Activated CD8-positive, alpha-beta T cell treated with anti-CD3 and anti-CD28 coated beads, Interleukin-2, amount 10 ng/mL, durations not matched to agents 7 days and 5 days (primary cell): ENCODE data around the gene HEPN1. TPM values are rescaled to one million over a fixed set of nuclear protein-coding genes. Genes with fewer than 3 reads are reported as not detected.

Experiments
- ATAC-seq: fragments of 150-1000 bp; cut with Tn5 transposase; one replicate; pipeline ENCODE4 v1.10.0; 2021; ENCODE audit warnings: moderate library complexity
- CTCF ChIA-PET: fragments of 350-600 bp; sonication (Branson Sonifier 250); formaldehyde crosslinking; loops from one replicate; lab custom pipeline; 2021; ENCODE audit warnings: antibody characterized with exemption; lab: Charles Lee
- POLR2A ChIA-PET: fragments of 350-600 bp; sonication (Branson Sonifier 250); formaldehyde crosslinking; loops from one replicate; lab custom pipeline; 2021; ENCODE audit warnings: antibody characterized with exemption; lab: Charles Lee
- DNase-seq: peaks from one replicate; pipeline ENCODE4 v3.0.0-alpha.2; 2020
- H3K27ac Mint-ChIP-seq: one replicate; pipeline ENCODE4 v1.8.0; 2021; ENCODE audit warnings: mild to moderate bottlenecking, mixed read lengths
- H3K27me3 Mint-ChIP-seq: one replicate; pipeline ENCODE4 v1.8.0; 2021; ENCODE audit warnings: low read depth, mixed read lengths
- H3K36me3 Mint-ChIP-seq: one replicate; pipeline ENCODE4 v1.8.0; 2021; ENCODE audit warnings: low read depth, mixed read lengths
- H3K4me1 Mint-ChIP-seq: one replicate; pipeline ENCODE4 v1.8.0; 2021; ENCODE audit warnings: low read depth, mixed read lengths
- H3K4me3 Mint-ChIP-seq: one replicate; pipeline ENCODE4 v1.8.0; 2021; ENCODE audit warnings: mild to moderate bottlenecking, mixed read lengths
- H3K9me3 Mint-ChIP-seq: one replicate; pipeline ENCODE4 v1.8.0; 2022; ENCODE audit warnings: mixed read lengths; ENCODE audit not compliant: insufficient read depth
- total RNA-seq, 2 experiments: library from RNA; stranded (reverse); gene quantifications; one replicate each; pipeline ENCODE4 v1.2.3, GENCODE V29; 2021

Gene HEPN1
- total RNA-seq, 2 experiments from 2014 or later = not detected

DNA sequence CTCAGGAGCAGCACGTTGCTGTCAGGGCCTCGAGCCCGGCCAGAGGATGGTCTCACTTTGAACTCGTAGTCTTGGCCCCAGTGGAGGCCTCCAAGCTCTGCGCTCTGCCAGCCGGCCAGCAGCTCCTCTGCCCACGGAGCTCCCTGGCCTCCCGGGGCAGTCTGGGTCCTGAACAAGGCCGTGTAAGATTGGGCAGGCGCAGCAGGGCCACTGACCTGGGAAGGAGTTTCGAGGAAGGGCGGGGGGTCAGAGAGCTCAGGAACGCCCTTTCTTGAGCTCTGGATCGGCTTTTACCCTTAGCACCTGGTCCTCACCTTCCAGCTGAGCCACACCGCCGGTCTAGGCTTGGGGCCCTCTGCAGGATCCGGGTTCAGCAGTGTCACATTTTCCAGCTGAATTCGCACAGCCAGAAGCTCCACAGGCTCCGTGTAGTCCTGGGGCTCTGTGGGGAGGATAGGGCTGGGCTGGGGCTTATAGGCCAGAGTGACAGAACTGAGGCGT lies 23.5 kb upstream of the HEPN1 start:
- ChIA-PET CTCF (interaction anchor here (1.6 kb wide), 2 partner anchors 13 to 19 kb away, joined by 3 to 7 read pairs; no protein-coding TSS in a partner anchor), POLR2A (no interaction called here)
- Mint-ChIP-seq H3K36me3 (no peaks in the 10 kb centered on the region), H3K4me1 (peaks cover 11% of the 10 kb centered on the region), H3K27ac (no peak overlapping the region), H3K9me3 (no peaks in the 10 kb centered on the region), H3K4me3 (no peak overlapping the region), H3K27me3 (peaks cover 19% of the 10 kb centered on the region)
- no peak for DNase-seq
- no peak for ATAC-seq

GRCh38 chr11:124896071-124896750 lies 22.8 kb upstream of the HEPN1 start:
- CTCF ChIA-PET = interaction anchor here (1.6 kb wide), 1 partner anchor 20 kb away, joined by 7 read pairs; no protein-coding TSS in a partner anchor
- ATAC-seq (no peak), DNase-seq (no peak)
- H3K9me3 Mint-ChIP-seq = no peaks in the 10 kb centered on the region
- peaks cover 25% of the 10 kb centered on the region for H3K27me3 Mint-ChIP-seq
- no peak overlapping the region for H3K4me3 Mint-ChIP-seq
- POLR2A ChIA-PET = no interaction called here
- peaks cover 11% of the 10 kb centered on the region for H3K4me1 Mint-ChIP-seq
- no peaks in the 10 kb centered on the region for H3K36me3 Mint-ChIP-seq
- no peak overlapping the region for H3K27ac Mint-ChIP-seq

DNA sequence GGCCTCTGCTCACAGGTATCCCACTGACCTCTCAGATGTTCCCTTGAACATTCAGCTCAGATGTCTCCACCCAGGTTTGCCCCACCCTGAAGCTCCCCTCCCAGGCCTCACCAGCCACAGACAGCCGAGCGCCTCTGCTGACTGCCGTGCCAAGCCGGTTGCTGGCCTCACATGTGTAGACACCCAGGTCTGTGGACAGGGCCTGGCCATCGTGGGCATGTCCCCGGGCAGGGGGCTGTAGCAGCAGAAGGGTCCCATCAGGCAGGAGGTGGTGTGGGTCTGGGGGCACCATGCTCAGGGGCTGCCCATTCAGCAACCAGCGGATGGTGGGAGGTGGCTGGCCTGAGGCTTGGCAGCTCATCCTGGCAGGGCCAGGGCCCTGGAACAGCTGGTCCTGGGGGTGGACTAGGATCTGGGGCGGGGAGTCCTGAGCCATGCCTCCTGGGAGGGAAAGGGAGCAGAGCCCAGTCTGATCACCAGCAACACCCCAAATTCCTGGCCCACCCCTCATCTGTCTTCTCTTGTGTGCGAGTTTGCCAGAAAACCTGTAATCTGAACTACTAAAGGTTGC lies 22.1 kb upstream of the HEPN1 start:
- Mint-ChIP-seq H3K27ac (no peak overlapping the region), H3K36me3 (no peaks in the 10 kb centered on the region), H3K4me1 (peaks cover 11% of the 10 kb centered on the region), H3K9me3 (no peaks in the 10 kb centered on the region), H3K27me3 (peaks cover 32% of the 10 kb centered on the region), H3K4me3 (no peak overlapping the region)
- ChIA-PET POLR2A (no interaction called here), CTCF (interaction anchor here (0.7 to 1.0 kb wide), 4 partner anchors 8 to 24 kb away, joined by 3 read pairs; no protein-coding TSS in a partner anchor)
- DNase-seq (no peak), ATAC-seq (no peak)

GRCh38 chr11:124897674-124898262 lies 21.3 kb upstream of the HEPN1 start, which contains the start of gene ROBO4:
TSS of gene ROBO4 (minus strand) at chr11:124897865. CDS start at chr11:124897795, 70 bp downstream.
- Mint-ChIP-seq H3K36me3 (no peaks in the 10 kb centered on the region), H3K27ac (no peak within 1 kb of the TSS), H3K27me3 (peaks cover 29% of the 10 kb centered on the region), H3K4me1 (peaks cover 11% of the 10 kb centered on the region), H3K9me3 (no peaks in the 10 kb centered on the region), H3K4me3 (no peak within 1 kb of the TSS)
- ATAC-seq = no peak
- DNase-seq = no peak
- ChIA-PET CTCF (interaction anchor here (0.6 to 1.6 kb wide), 7 partner anchors 9 to 56 kb away, joined by 3 to 6 read pairs (median 3); partner anchors contain the start of gene CCDC15), POLR2A (interaction anchor here (1.0 kb wide), 1 partner anchor 56 kb away, joined by 3 read pairs; no protein-coding TSS in a partner anchor)

GRCh38 chr11:124898263-124898680 lies 20.8 kb upstream of the HEPN1 start:
- Mint-ChIP-seq H3K4me3 (no peak overlapping the region), H3K27ac (no peak overlapping the region), H3K9me3 (no peaks in the 10 kb centered on the region), H3K4me1 (peaks cover 11% of the 10 kb centered on the region), H3K27me3 (peaks cover 31% of the 10 kb centered on the region), H3K36me3 (no peaks in the 10 kb centered on the region)
- no peak for ATAC-seq
- no peak for DNase-seq
- CTCF ChIA-PET = interaction anchor here (0.6 to 1.6 kb wide), 5 partner anchors 17 to 56 kb away, joined by 3 to 6 read pairs (median 3); partner anchors contain the start of gene CCDC15
- POLR2A ChIA-PET = interaction anchor here (1.0 kb wide), 1 partner anchor 55 kb away, joined by 3 read pairs; no protein-coding TSS in a partner anchor

- H3K9me3 Mint-ChIP-seq = no peaks in the 10 kb centered on the region
- H3K4me3 Mint-ChIP-seq = no peak overlapping the region
- peaks cover 34% of the 10 kb centered on the region for H3K27me3 Mint-ChIP-seq
- ATAC-seq (no peak), DNase-seq (no peak)
- CTCF ChIA-PET = interaction anchor here (0.7 to 1.6 kb wide), 3 partner anchors 17 to 56 kb away, joined by 3 to 6 read pairs (median 3); partner anchors contain the start of gene CCDC15
- POLR2A ChIA-PET = interaction anchor here (1.0 kb wide), 1 partner anchor 55 kb away, joined by 3 read pairs; no protein-coding TSS in a partner anchor
- H3K27ac Mint-ChIP-seq = no peak overlapping the region
- no peaks in the 10 kb centered on the region for H3K36me3 Mint-ChIP-seq
- H3K4me1 Mint-ChIP-seq = peaks cover 11% of the 10 kb centered on the region
Observed at GRCh38 chr11:124898711-124899110, 20.3 kb upstream of the HEPN1 start.

DNA sequence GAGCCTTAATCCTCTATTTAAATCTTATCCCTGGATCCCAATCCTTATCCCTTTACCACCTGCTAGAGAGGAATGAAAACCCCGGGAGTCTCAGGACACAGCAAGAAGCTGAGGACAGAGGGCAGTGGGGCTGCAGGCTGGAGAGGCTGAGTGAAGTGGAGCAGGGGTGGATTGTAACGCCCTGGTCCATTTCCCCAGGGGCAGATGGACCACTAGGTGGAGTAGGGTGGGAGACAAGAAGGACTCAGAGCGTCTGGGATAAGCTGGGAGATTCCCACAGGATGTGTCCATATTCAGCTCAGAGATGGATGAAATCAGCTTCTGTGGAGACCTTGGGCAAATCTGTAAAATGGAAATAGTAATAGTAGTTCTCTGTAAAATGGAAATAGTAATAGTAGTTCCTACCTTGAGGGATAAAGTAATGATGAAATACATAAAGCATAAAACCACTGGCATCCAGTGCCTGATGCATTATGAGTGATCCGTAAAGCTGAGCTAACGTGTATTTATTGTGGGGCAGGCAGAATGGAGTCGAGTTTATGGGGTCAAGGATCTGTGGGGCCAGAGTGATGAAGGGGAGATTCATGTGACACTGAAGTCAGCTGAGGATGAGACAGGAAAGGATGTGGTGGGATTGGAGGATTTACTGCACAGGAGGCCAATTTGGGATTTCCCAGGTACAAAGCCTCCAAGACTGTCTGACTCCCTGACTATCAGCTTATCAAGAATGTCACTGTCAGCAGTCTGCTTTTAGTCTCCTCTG lies 19.5 kb upstream of the HEPN1 start:
- ATAC-seq (no peak), DNase-seq (no peak)
- no peaks in the 10 kb centered on the region for H3K36me3 Mint-ChIP-seq
- POLR2A ChIA-PET = no interaction called here
- H3K27me3 Mint-ChIP-seq = peaks cover 38% of the 10 kb centered on the region
- CTCF ChIA-PET = interaction anchor here (0.6 to 1.6 kb wide), 2 partner anchors 18 to 941 kb away, joined by 3 to 6 read pairs; no protein-coding TSS in a partner anchor
- H3K4me3 Mint-ChIP-seq = no peak overlapping the region
- no peaks in the 10 kb centered on the region for H3K9me3 Mint-ChIP-seq
- peaks cover 11% of the 10 kb centered on the region for H3K4me1 Mint-ChIP-seq
- no peak overlapping the region for H3K27ac Mint-ChIP-seq

- peaks cover 41% of the 10 kb centered on the region for H3K27me3 Mint-ChIP-seq
- ChIA-PET CTCF (interaction anchor here (0.6 kb wide), 1 partner anchor 940 kb away, joined by 3 read pairs; no protein-coding TSS in a partner anchor), POLR2A (no interaction called here)
- H3K4me3 Mint-ChIP-seq = no peak overlapping the region
- no peaks in the 10 kb centered on the region for H3K9me3 Mint-ChIP-seq
- H3K36me3 Mint-ChIP-seq = no peaks in the 10 kb centered on the region
- H3K4me1 Mint-ChIP-seq = peaks cover 11% of the 10 kb centered on the region
- no peak overlapping the region for H3K27ac Mint-ChIP-seq
- DNase-seq = no peak
- ATAC-seq = no peak
Observed at GRCh38 chr11:124900464-124900863, 18.6 kb upstream of the HEPN1 start.

DNA sequence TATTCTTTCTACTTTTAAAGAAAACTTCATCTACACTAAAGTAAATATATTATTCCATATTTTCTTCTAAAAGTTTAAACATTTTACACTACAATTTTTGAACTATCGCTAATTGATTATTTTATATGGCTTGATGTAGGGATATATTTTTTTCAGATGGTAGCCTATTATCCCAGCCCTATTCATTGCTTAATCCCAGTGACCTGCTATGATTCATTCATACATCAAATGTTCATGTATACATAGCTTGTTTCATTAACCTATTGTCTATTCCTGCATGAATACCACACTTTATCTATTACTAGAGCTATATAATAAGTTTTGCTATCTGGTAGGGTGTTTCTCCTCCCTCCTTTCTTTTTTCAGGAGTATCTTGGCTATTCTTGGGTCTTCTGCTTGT lies 16.4 kb upstream of the HEPN1 start:
- DNase-seq (no peak), ATAC-seq (no peak)
- ChIA-PET POLR2A (no interaction called here), CTCF (interaction anchor here (1.1 kb wide), 1 partner anchor 13 kb away, joined by 3 read pairs; no protein-coding TSS in a partner anchor)
- Mint-ChIP-seq H3K9me3 (no peaks in the 10 kb centered on the region), H3K27me3 (peaks cover 47% of the 10 kb centered on the region), H3K4me3 (no peak overlapping the region), H3K36me3 (no peaks in the 10 kb centered on the region), H3K27ac (no peak overlapping the region), H3K4me1 (peaks cover 7% of the 10 kb centered on the region)

DNA sequence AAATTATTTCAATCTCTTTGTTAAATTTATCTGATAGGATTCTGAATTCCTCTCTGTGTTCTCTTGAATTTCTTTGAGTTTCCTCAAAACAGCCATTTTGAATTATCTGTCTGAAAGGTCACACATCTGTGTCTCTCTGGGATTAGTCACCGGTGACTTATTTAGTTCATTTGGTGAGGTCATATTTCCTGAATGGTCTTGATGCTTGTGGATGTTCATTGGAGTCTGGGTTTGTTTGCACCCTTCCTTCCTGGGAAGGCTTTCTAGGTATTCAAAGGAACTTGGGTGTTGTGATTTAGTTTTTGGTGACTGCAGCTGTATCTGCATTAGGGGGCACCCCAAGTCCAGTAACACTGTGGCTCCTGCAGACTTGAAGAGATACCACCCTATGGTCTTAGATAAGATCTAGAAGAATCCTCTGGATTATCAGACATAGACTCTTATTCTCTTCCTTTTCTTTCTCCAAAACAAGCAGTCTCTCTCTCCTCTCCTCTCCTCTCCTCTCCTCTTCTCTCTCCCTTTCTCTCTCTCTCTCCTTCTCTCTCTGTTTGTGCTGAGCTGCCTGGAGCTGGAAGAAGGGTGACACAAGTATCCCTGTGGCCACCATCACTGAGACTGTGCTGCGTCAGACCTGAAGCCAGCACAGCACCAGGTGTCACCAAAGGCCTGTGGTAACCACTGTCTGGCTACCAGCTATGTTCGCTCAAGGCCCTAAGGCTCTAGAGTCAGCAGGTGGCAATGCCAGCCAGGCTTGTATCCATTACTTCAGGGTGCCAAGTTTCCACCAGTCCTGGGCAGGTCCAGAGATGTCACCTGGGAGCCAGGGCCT lies 3.3 kb upstream of the HEPN1 start:
- CTCF ChIA-PET = interaction anchor here (0.9 to 1.3 kb wide), 4 partner anchors 13 to 42 kb away, joined by 3 to 5 read pairs (median 4); no protein-coding TSS in a partner anchor

More for the DNA sequence above, 3.3 kb upstream of the HEPN1 start:
- Mint-ChIP-seq H3K9me3 (peaks cover 14% of the 10 kb centered on the region), H3K27me3 (peaks cover 9% of the 10 kb centered on the region), H3K4me3 (no peak overlapping the region), H3K4me1 (peaks cover 3% of the 10 kb centered on the region), H3K27ac (no peak overlapping the region), H3K36me3 (peaks cover 5% of the 10 kb centered on the region)
- POLR2A ChIA-PET = no interaction called here
- ATAC-seq = no peak
- peak; percentile 31 for DNase-seq
